ENCODE results near the gene TET3.

DNA sequence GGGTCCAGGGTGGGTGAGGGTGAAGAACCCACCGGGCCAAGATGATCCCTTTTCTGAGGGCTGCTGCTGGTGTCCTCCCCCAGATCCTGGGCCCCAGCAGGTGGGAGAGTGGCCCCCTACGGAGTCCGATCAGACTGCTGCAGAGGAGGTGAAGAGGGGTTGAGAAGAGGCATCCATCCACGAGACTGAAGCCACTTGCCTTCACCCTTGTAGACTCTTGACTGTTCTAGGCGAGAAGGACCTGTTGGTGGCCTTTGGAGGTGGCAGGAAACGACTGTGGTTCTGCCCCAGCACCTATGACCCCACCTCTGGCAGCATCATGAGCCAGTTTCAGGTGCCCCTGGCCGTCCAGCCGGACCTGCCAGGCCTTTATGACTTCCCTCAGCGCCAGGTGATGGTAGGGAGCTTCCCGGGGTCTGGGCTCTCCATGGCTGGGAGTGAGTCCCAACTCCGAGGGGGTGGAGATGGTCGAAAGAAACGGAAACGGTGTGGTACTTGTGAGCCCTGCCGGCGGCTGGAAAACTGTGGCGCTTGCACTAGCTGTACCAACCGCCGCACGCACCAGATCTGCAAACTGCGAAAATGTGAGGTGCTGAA lies 1.5 kb downstream of the TET3 start:
- no peak for TF ChIP-seq EZH2 (IDR thresholded peaks at IDR 0.05)
- TF ChIP-seq POLR2AphosphoS5 (IDR thresholded peaks at IDR 0.05; ENCODE audit: borderline replicate concordance, low read depth, low read length) = no peak
